SK-N-SH (cell line): ENCODE data around the gene FLRT1. TPM values are rescaled to one million over a fixed set of nuclear protein-coding genes. Genes with fewer than 3 reads are reported as not detected.

Source experiments
- CTCF ChIA-PET: fragments of 300-600, 350-600 bp; formaldehyde crosslinking; extraction: SDS; loops from one replicate; lab custom pipeline; 2021; lab: Yijun Ruan, JAX
- POLR2A ChIA-PET: fragments of 350-600 bp; sonication (Branson Sonifier 250); formaldehyde crosslinking; extraction: SDS; loops from one replicate; lab custom pipeline; 2020; ENCODE audit warnings: antibody characterized with exemption, inconsistent platforms; lab: Yijun Ruan, JAX
- DNase-seq: peaks from one replicate; pipeline ENCODE4 v3.0.0; 2012
- H2AFZ ChIP-seq: fragments of 200-600 bp; sonication (generic); 2 replicates; pipeline ENCODE4 v1.8.1; 2016; ENCODE audit warnings: antibody characterized with exemption, mild to moderate bottlenecking, low read depth
- H3F3A ChIP-seq: fragments of 200-600 bp; sonication (generic); replicated peaks from 2 replicates; pipeline ENCODE3; 2016; ENCODE audit warnings: antibody characterized with exemption, mild to moderate bottlenecking; ENCODE audit not compliant: insufficient read depth
- H3K27ac ChIP-seq, 2 experiments: fragments of 200-500 bp in 1 of 2; fragments of 200-600 bp in 1 of 2; sonication (Bioruptor generic) in 1 of 2; sonication (generic), shearing (Covaris generic) in 1 of 2; 2 replicates each; pipeline versions ENCODE4 v1.5.1 to v1.6.1; 2014 to 2016; ENCODE audit warnings: low read depth in 2 of 2, inconsistent platforms in 1 of 2, low read length in 1 of 2, mild to moderate bottlenecking in 1 of 2, mixed read lengths in 1 of 2
- H3K27me3 ChIP-seq: fragments of 200-600 bp; sonication (generic), shearing (Covaris generic); 2 replicates; pipeline ENCODE4 v1.6.1; 2016; ENCODE audit warnings: mixed run types; ENCODE audit not compliant: insufficient read depth
- H3K36me3 ChIP-seq, 2 experiments: fragments of 200-500 bp in 1 of 2; fragments of 200-600 bp in 1 of 2; sonication (Bioruptor generic) in 1 of 2; sonication (generic) in 1 of 2; replicated peaks in 1 of 2; 2 replicates each; pipeline versions ENCODE3 to v1.5.1; 2014 to 2016; ENCODE audit warnings: low read length in 1 of 2, mild to moderate bottlenecking in 1 of 2; ENCODE audit not compliant: insufficient read depth in 2 of 2, control insufficient read depth in 1 of 2
- H3K4me1 ChIP-seq, 2 experiments: fragments of 200-500 bp in 1 of 2; fragments of 200-600 bp in 1 of 2; sonication (Bioruptor generic) in 1 of 2; sonication (generic), shearing (Covaris generic) in 1 of 2; 2 replicates each; pipeline versions ENCODE4 v1.5.1 to v1.6.1; 2014 to 2016; ENCODE audit warnings: low read depth in 1 of 2, low read length in 1 of 2, mixed run types in 1 of 2; ENCODE audit not compliant: insufficient read depth in 2 of 2, control insufficient read depth in 1 of 2
- H3K4me2 ChIP-seq: fragments of 200-600 bp; sonication (generic), shearing (Covaris generic); 2 replicates; pipeline ENCODE4 v1.6.1; 2017; ENCODE audit warnings: mixed run types
- H3K4me3 ChIP-seq, 2 experiments: fragments of 200-500 bp in 1 of 2; fragments of 200-600 bp in 1 of 2; sonication (Bioruptor generic) in 1 of 2; sonication (generic), shearing (Covaris generic) in 1 of 2; 2 replicates each; pipeline versions ENCODE4 v1.5.1 to v1.8.1; 2014 to 2016; ENCODE audit warnings: low read depth in 2 of 2, inconsistent platforms in 1 of 2, low read length in 1 of 2, mild to moderate bottlenecking in 1 of 2, mixed read lengths in 1 of 2, moderate library complexity in 1 of 2
- H3K79me2 ChIP-seq: fragments of 200-600 bp; sonication (generic); 2 replicates; pipeline ENCODE4 v1.8.1; 2017; ENCODE audit warnings: mild to moderate bottlenecking; ENCODE audit not compliant: insufficient read depth
- H3K9ac ChIP-seq: fragments of 200-600 bp; sonication (generic); 2 replicates; pipeline ENCODE4 v1.6.1; 2017; ENCODE audit warnings: mixed run types
- H3K9me2 ChIP-seq: fragments of 200-600 bp; sonication (generic); 2 replicates; pipeline ENCODE4 v1.6.1; 2017; ENCODE audit warnings: mixed run types
- H3K9me3 ChIP-seq: fragments of 200-600 bp; sonication (generic); 2 replicates; pipeline ENCODE4 v1.6.1; 2017; ENCODE audit warnings: mixed run types, mild to moderate bottlenecking, moderate library complexity
- H4K20me1 ChIP-seq: fragments of 200-600 bp; sonication (generic); 2 replicates; pipeline ENCODE4 v1.6.1; 2017; ENCODE audit warnings: mild to moderate bottlenecking, mixed run types; ENCODE audit not compliant: insufficient read depth
- CTCF ChIP-seq: fragments of 200-600 bp; sonication (generic); IDR thresholded peaks from 2 replicates; pipeline ENCODE4 v1.6.1; 2017; ENCODE audit warnings: antibody characterized with exemption, mild to moderate bottlenecking, moderate library complexity
- ELF1 ChIP-seq: IDR thresholded peaks from 2 replicates; pipeline ENCODE4 v1.4.0; 2012
- EZH2phosphoT487 ChIP-seq: fragments of 200-600 bp; sonication (generic); IDR thresholded peaks from 2 replicates; pipeline ENCODE4 v1.6.1; 2017; ENCODE audit warnings: low read depth, mixed run types, mild to moderate bottlenecking, antibody characterized with exemption, moderate library complexity, borderline replicate concordance
- FOXM1 ChIP-seq: IDR thresholded peaks from 2 replicates; pipeline ENCODE4 v1.4.0; 2012; ENCODE audit warnings: low read depth, mild to moderate bottlenecking
- GABPA ChIP-seq: IDR thresholded peaks from 2 replicates; pipeline ENCODE4 v1.4.0; 2012; ENCODE audit warnings: low read depth, mild to moderate bottlenecking
- IRF3 ChIP-seq: fragments of 150-350 bp; IDR thresholded peaks from 2 replicates; pipeline ENCODE4 v1.6.1; 2016; ENCODE audit warnings: mild to moderate bottlenecking, low read depth, low read length
- MAX ChIP-seq: IDR thresholded peaks from 2 replicates; pipeline ENCODE4 v1.4.0; 2012; ENCODE audit warnings: low read depth
- NFIC ChIP-seq: IDR thresholded peaks from 2 replicates; pipeline ENCODE4 v1.4.0; 2012; ENCODE audit warnings: borderline replicate concordance
- PBX3 ChIP-seq: IDR thresholded peaks from 2 replicates; pipeline ENCODE4; 2012
- POLR2AphosphoS5 ChIP-seq: IDR thresholded peaks from 2 replicates; pipeline ENCODE4 v1.6.1; 2012; ENCODE audit warnings: low read depth, low read length
- RAD21 ChIP-seq: IDR thresholded peaks from 2 replicates; pipeline ENCODE4 v1.6.1; 2012; ENCODE audit warnings: mild to moderate bottlenecking, low read length
- RXRA ChIP-seq: IDR thresholded peaks from 2 replicates; pipeline ENCODE4 v1.4.0; 2012; ENCODE audit warnings: low read depth, mild to moderate bottlenecking, borderline replicate concordance
- TAF1 ChIP-seq: IDR thresholded peaks from 2 replicates; pipeline ENCODE4 v1.6.1; 2012; ENCODE audit warnings: low read depth, mild to moderate bottlenecking, low read length, moderate library complexity, borderline replicate concordance
- TCF12 ChIP-seq: IDR thresholded peaks from 2 replicates; pipeline ENCODE4 v1.4.0; 2012
- TEAD4 ChIP-seq: IDR thresholded peaks from 2 replicates; pipeline ENCODE4 v1.4.0; 2012; ENCODE audit warnings: mild to moderate bottlenecking, borderline replicate concordance; ENCODE audit not compliant: insufficient read depth
- ZBTB33 ChIP-seq: IDR thresholded peaks from 2 replicates; pipeline ENCODE4 v1.4.0; 2012; ENCODE audit warnings: low read depth, borderline replicate concordance
- WGBS: methylation state at CpG from one replicate; pipeline ENCODE4 v1.1.6; 2017; ENCODE audit warnings: low lambda C conversion rate; 5-methylcytosine and 5-hydroxymethylcytosine counted together
- polyA plus RNA-seq, 3 experiments: library from polyadenylated mRNA; depleted of rRNA; stranded (reverse); fragments of >200 nt; gene quantifications; 2 replicates each; pipeline ENCODE4 v1.2.3, GENCODE V29; 2012

The FLRT1 gene
- polyA plus RNA-seq, 1 of the 3 experiments (the other 2 are of a cell fraction), result 0.03 TPM

GRCh38 chr11:64008914-64009633 is 26.7 kb upstream of the FLRT1 start:
- H2AFZ ChIP-seq, result no peak overlapping the region
- POLR2A ChIA-PET, result interaction anchor here (2.1 kb wide), 1 partner anchor 9 kb away, joined by 7 read pairs; no protein-coding TSS in a partner anchor
- peaks cover 3% of the 10 kb centered on the region; the same call in 1 of the 2 replicates for H4K20me1 ChIP-seq
- 97% methylated on average over 16 of the region's 18 CpGs for WGBS
- H3F3A ChIP-seq, result no peaks in the 10 kb centered on the region
- H3K27ac ChIP-seq, result no peak overlapping the region
- no peaks in the 10 kb centered on the region for H3K79me2 ChIP-seq
- H3K4me1 ChIP-seq, result peaks cover 0 to 13% of the 10 kb centered on the region in 2 experiments; a peak in 2 of 4 replicates
- no peak overlapping the region for H3K4me2 ChIP-seq
- DNase-seq, result no peak
- no peak overlapping the region for H3K9ac ChIP-seq
- H3K4me3 ChIP-seq, result no peak overlapping the region
- H3K9me2 ChIP-seq, result no peaks in the 10 kb centered on the region
- CTCF ChIA-PET, result interaction anchor here (0.9 to 1.7 kb wide), 3 partner anchors 11 to 123 kb away, joined by 3 to 6 read pairs (median 3); no protein-coding TSS in a partner anchor
- no peaks in the 10 kb centered on the region for H3K27me3 ChIP-seq
- H3K9me3 ChIP-seq, result no peaks in the 10 kb centered on the region
- TF ChIP-seq POLR2AphosphoS5, result no peak
- no peak for TF ChIP-seq RXRA
- no peak for TF ChIP-seq NFIC
- TF ChIP-seq IRF3, result no peak
- no peak for TF ChIP-seq EZH2phosphoT487
- TF ChIP-seq PBX3, result no peak
- no peak for TF ChIP-seq FOXM1
- TF ChIP-seq ELF1, result no peak
- TF ChIP-seq TEAD4, result no peak
- TF ChIP-seq GABPA, result no peak
- TF ChIP-seq RAD21, result no peak
- TF ChIP-seq MAX, result no peak
- TF ChIP-seq TCF12, result no peak
- TF ChIP-seq TAF1, result no peak
- TF ChIP-seq CTCF, result no peak
- TF ChIP-seq ZBTB33, result no peak
- H3K36me3 ChIP-seq, result peaks cover 0 to 3% of the 10 kb centered on the region in 2 experiments
